HG03432 (cell line): Measurements from ENCODE around the gene LMTK3.

Experiments
- ATAC-seq: cut with Tn5 transposase; IDR thresholded peaks from one replicate; pipeline ENCODE4 v1.9.1; 2021; ENCODE audit warnings: mild to moderate bottlenecking, moderate library complexity; ENCODE audit not compliant: unreplicated experiment

The LMTK3 gene

GRCh38 chr19:48511800-48512503 lies at the start of gene LMTK3:
TSS of gene LMTK3 (minus strand) at chr19:48511835. CDS start at chr19:48511576, 259 bp downstream.
- no peak for ATAC-seq

- no peak for ATAC-seq
Observed at GRCh38 chr19:48561412-48561811, 49.8 kb upstream of the LMTK3 start.

- no peak for ATAC-seq
Observed at GRCh38 chr19:48560095-48560530, 48.5 kb upstream of the LMTK3 start.

- ATAC-seq, result no peak
Observed at GRCh38 chr19:48558018-48558684, 46.5 kb upstream of the LMTK3 start.

- ATAC-seq, result no peak
Observed at GRCh38 chr19:48556825-48557224, 45.2 kb upstream of the LMTK3 start.

GRCh38 chr19:48556163-48556562 lies 44.5 kb upstream of the LMTK3 start:
- no peak for ATAC-seq

GRCh38 chr19:48554385-48555091 lies 42.9 kb upstream of the LMTK3 start:
- ATAC-seq, result no peak

- ATAC-seq, result no peak
Observed at GRCh38 chr19:48553676-48554384, 42.2 kb upstream of the LMTK3 start.

- ATAC-seq, result no peak
Observed at GRCh38 chr19:48552406-48553322, 41.0 kb upstream of the LMTK3 start.

GRCh38 chr19:48551437-48552302 lies 40.0 kb upstream of the LMTK3 start, which contains the start of gene SULT2B1:
TSS of gene SULT2B1 (plus strand) at chr19:48552172. CDS start at chr19:48552253, 81 bp downstream.
- no peak for ATAC-seq

GRCh38 chr19:48549380-48549779 lies 37.7 kb upstream of the LMTK3 start:
- no peak for ATAC-seq

GRCh38 chr19:48548253-48548911 lies 36.7 kb upstream of the LMTK3 start:
- ATAC-seq, result no peak

- ATAC-seq, result no peak
Observed at GRCh38 chr19:48547722-48548121, 36.1 kb upstream of the LMTK3 start.

- no peak for ATAC-seq
Observed at GRCh38 chr19:48544856-48545750, 33.5 kb upstream of the LMTK3 start.

- ATAC-seq, result no peak
Observed at GRCh38 chr19:48543121-48543710, 31.6 kb upstream of the LMTK3 start.

- no peak for ATAC-seq
Observed at GRCh38 chr19:48541813-48542212, 30.2 kb upstream of the LMTK3 start.

- ATAC-seq, result no peak
Observed at GRCh38 chr19:48540110-48540509, 28.5 kb upstream of the LMTK3 start.
